CD14-positive monocyte (primary cell): ENCODE results near the gene SASH3. TPM values are rescaled to one million over a fixed set of nuclear protein-coding genes. Genes with fewer than 3 reads are reported as not detected.
"Not testable (repeated sequence)": the region's sequence is repeated elsewhere in the genome, so short reads cannot be mapped to it uniquely, and the experiment has no call there.

Experiments
- DNase-seq, 3 donors: peaks; one replicate each; pipeline ENCODE4 v3.0.0-alpha.2; 2011 to 2022
- H2AFZ ChIP-seq: 2 replicates; pipeline ENCODE4 v1.6.0; 2012; ENCODE audit warnings: mild to moderate bottlenecking, low read depth, low read length, inconsistent platforms; ENCODE audit not compliant: insufficient read depth, poor library complexity, severe bottlenecking
- H3K27ac ChIP-seq, 2 donors: 1 replicate in 1 of 2; 2 replicates in 1 of 2; pipeline ENCODE4 v1.5.1; 2012 to 2013; ENCODE audit warnings: low read length in 2 of 2, control low read depth in 1 of 2, inconsistent platforms in 1 of 2, low read depth in 1 of 2, mild to moderate bottlenecking in 1 of 2
- H3K27me3 ChIP-seq, 2 donors: one replicate each; pipeline versions ENCODE4 v1.6.0 to v1.6.1; 2011 to 2013; ENCODE audit warnings: low read length in 2 of 2; ENCODE audit not compliant: control insufficient read depth in 2 of 2, insufficient read depth in 2 of 2
- H3K36me3 ChIP-seq, 2 donors: replicated peaks in 1 of 2; 1 replicate in 1 of 2; 2 replicates in 1 of 2; pipeline versions ENCODE4 v1.5.1 to v1.6.1; 2012 to 2013; ENCODE audit warnings: low read length in 2 of 2, control low read depth in 1 of 2, inconsistent platforms in 1 of 2, mild to moderate bottlenecking in 1 of 2; ENCODE audit not compliant: insufficient read depth in 2 of 2, control insufficient read depth in 1 of 2
- H3K4me1 ChIP-seq, 2 donors: 1 replicate in 1 of 2; 2 replicates in 1 of 2; pipeline versions ENCODE4 v1.5.1 to v1.6.1; 2012 to 2013; ENCODE audit warnings: low read length in 2 of 2, control low read depth in 1 of 2, inconsistent platforms in 1 of 2, mild to moderate bottlenecking in 1 of 2, moderate library complexity in 1 of 2; ENCODE audit not compliant: insufficient read depth in 2 of 2, control insufficient read depth in 1 of 2
- H3K4me2 ChIP-seq: replicated peaks from 2 replicates; pipeline ENCODE3; 2012; ENCODE audit warnings: low read length, moderate library complexity, mild to moderate bottlenecking; ENCODE audit not compliant: poor library complexity, severe bottlenecking; ENCODE audit errors: extremely low read depth
- H3K4me3 ChIP-seq, 3 experiments: fragments of 200-600 bp in 1 of 3; sonication (generic) in 1 of 3; replicated peaks in 1 of 3; 1 replicate in 2 of 3; 2 replicates in 1 of 3; pipeline ENCODE4 v1.5.1; 2011 to 2013; ENCODE audit warnings: low read length in 3 of 3, mild to moderate bottlenecking in 3 of 3, control low read depth in 2 of 3, low read depth in 2 of 3, inconsistent platforms in 1 of 3, moderate library complexity in 1 of 3
- H3K79me2 ChIP-seq: 2 replicates; pipeline ENCODE4 v1.6.0; 2012; ENCODE audit warnings: mild to moderate bottlenecking, control low read depth, inconsistent platforms, low read length, moderate library complexity; ENCODE audit not compliant: insufficient read depth
- H3K9ac ChIP-seq: 2 replicates; pipeline ENCODE4 v1.6.0; 2017; ENCODE audit warnings: low read length, mild to moderate bottlenecking; ENCODE audit not compliant: insufficient read depth, poor library complexity, severe bottlenecking
- H3K9me3 ChIP-seq, 2 donors: replicated peaks in 1 of 2; 1 replicate in 1 of 2; 2 replicates in 1 of 2; pipeline versions ENCODE4 v1.5.1 to v1.6.1; 2012 to 2013; ENCODE audit warnings: low read length in 2 of 2, control low read depth in 1 of 2; ENCODE audit not compliant: control insufficient read depth in 1 of 2, insufficient read depth in 1 of 2
- H4K20me1 ChIP-seq: 2 replicates; pipeline ENCODE4 v1.6.0; 2012; ENCODE audit warnings: mild to moderate bottlenecking, low read length, control low read depth, moderate library complexity; ENCODE audit not compliant: insufficient read depth
- H3K27ac Mint-ChIP-seq, 7 donors: one replicate each; pipeline ENCODE4 v1.8.0; 2020; ENCODE audit warnings: mild to moderate bottlenecking in 7 of 7, mixed read lengths in 7 of 7, moderate library complexity in 6 of 7, inconsistent platforms in 2 of 7
- H3K27me3 Mint-ChIP-seq, 3 donors: one replicate each; pipeline ENCODE4 v1.8.0; 2021 to 2022; ENCODE audit warnings: low read depth in 3 of 3, mild to moderate bottlenecking in 3 of 3, mixed read lengths in 3 of 3, moderate library complexity in 3 of 3, inconsistent platforms in 1 of 3
- H3K36me3 Mint-ChIP-seq, 2 donors: one replicate each; pipeline ENCODE4 v1.8.0; 2020; ENCODE audit warnings: mixed read lengths in 2 of 2, inconsistent platforms in 1 of 2, mild to moderate bottlenecking in 1 of 2
- H3K4me1 Mint-ChIP-seq: one replicate; pipeline ENCODE4 v1.8.0; 2020; ENCODE audit warnings: mild to moderate bottlenecking, mixed read lengths
- H3K4me3 Mint-ChIP-seq, 2 donors: one replicate each; pipeline ENCODE4 v1.8.0; 2020; ENCODE audit warnings: mild to moderate bottlenecking in 2 of 2, mixed read lengths in 2 of 2, moderate library complexity in 1 of 2
- H3K9me3 Mint-ChIP-seq, 7 donors: one replicate each; pipeline ENCODE4 v1.8.0; 2020 to 2022; ENCODE audit warnings: mixed read lengths in 7 of 7, mild to moderate bottlenecking in 6 of 7, moderate library complexity in 6 of 7, inconsistent platforms in 2 of 7
- WGBS: methylation state at CpG from one replicate; pipeline ENCODE4 v1.1.5; 2013; ENCODE audit warnings: missing lambda C conversion rate; ENCODE audit not compliant: insufficient coverage; 5-methylcytosine and 5-hydroxymethylcytosine counted together
- intact Hi-C, 2 donors: fragments of 100-400 bp; cut with micrococcal nuclease; formaldehyde crosslinking; loops; one replicate each; pipeline versions ENCODE4 v1.15.0 to v1.15.1; 2023
- polyA plus RNA-seq, 3 donors: library from polyadenylated mRNA; depleted of rRNA in 1 of 3; unstranded in 2 of 3; stranded (reverse) in 1 of 3; fragments of 300-500 nt in 2 of 3; fragments of >200 nt in 1 of 3; fragmentation: Illumina TruSeq in 2 of 3; gene quantifications; 1 replicate in 2 of 3; 2 replicates in 1 of 3; pipeline ENCODE4 v1.2.3, GENCODE V29; 2012 to 2021
- TF ChIP-seq, protein P1 (sequence below): fragments of 200-600 bp; IDR thresholded peaks from one replicate; pipeline ENCODE4 v1.8.0; 2022; ENCODE audit warnings: antibody characterized with exemption, mild to moderate bottlenecking

Gene SASH3
- polyA plus RNA-seq, 3 donors: 127 to 272 (median 179) TPM

DNA sequence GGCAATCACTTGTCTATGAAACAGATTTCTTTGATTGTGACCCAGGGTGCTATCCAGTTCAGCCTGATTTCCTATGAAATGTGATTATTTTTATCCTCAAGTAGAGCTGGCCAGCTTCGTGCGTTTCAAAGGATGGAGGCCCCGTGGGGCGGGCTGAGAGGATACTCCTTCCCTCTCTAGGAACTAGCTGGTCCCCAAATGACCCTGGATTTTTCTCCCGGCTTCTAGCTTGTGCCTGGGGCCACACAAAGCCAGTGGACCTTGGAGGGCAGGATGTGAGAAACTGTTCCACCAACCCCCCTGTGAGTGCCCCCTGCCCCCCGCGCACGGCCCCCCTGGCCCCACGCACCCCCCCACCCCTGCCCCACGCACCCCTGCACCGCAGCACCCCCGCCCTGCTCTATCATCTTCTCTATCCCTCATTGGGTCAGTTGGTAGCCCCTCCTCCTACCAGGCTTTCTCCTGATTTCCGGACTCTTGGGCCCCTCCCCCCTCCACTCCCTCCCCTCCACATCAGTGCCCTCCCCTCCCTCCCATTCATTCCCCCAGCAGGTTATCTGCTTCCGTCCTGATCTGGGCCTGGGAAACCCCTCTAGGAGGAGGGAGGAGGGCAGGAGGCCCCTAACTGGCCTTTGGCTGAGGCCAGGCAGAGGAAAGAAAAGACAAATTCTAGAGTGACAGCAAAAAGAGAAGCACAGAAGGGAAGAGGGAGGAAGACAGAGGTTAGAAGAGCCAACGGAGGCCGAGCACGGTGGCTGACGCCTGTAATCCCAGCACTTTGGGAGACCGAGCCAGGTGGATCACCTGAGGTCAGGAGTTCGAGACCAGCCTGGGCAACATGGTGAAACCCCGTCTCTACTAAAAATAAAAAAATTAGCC, 37.6 kb upstream of the SASH3 start:
- H3K9me3 Mint-ChIP-seq: no peaks in the 10 kb centered on the region
- Histone ChIP-seq H3K4me3 (no peak overlapping the region), H3K27me3 (no peaks in the 10 kb centered on the region), H3K4me2 (no peak overlapping the region), H3K36me3 (no peaks in the 10 kb centered on the region), H3K4me1 (peaks cover 66 to 68% of the 10 kb centered on the region in 2 donors), H4K20me1 (no peaks in the 10 kb centered on the region), H3K9me3 (no peaks in the 10 kb centered on the region), H3K9ac (no peak overlapping the region), H3K79me2 (no peaks in the 10 kb centered on the region), H2AFZ (no peak overlapping the region), H3K27ac (peak overlapping the region in 1 of 2 donors; percentile 28)
- TF ChIP-seq, protein P1, sequence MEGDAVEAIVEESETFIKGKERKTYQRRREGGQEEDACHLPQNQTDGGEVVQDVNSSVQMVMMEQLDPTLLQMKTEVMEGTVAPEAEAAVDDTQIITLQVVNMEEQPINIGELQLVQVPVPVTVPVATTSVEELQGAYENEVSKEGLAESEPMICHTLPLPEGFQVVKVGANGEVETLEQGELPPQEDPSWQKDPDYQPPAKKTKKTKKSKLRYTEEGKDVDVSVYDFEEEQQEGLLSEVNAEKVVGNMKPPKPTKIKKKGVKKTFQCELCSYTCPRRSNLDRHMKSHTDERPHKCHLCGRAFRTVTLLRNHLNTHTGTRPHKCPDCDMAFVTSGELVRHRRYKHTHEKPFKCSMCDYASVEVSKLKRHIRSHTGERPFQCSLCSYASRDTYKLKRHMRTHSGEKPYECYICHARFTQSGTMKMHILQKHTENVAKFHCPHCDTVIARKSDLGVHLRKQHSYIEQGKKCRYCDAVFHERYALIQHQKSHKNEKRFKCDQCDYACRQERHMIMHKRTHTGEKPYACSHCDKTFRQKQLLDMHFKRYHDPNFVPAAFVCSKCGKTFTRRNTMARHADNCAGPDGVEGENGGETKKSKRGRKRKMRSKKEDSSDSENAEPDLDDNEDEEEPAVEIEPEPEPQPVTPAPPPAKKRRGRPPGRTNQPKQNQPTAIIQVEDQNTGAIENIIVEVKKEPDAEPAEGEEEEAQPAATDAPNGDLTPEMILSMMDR: no peak
- peaks cover 0 to 4% (median 0%) of the 10 kb centered on the region in 3 donors for H3K27me3 Mint-ChIP-seq
- peaks cover 78% of the 10 kb centered on the region for H3K4me1 Mint-ChIP-seq
- intact Hi-C loops: loop anchor here in 1 of 2 donors (2.0 kb wide), 1 partner anchor 15 kb away; no protein-coding TSS in a partner anchor
- H3K27ac Mint-ChIP-seq: peak overlapping the region; percentile 34 to 86 (median 77)
- H3K4me3 Mint-ChIP-seq: peak overlapping the region; percentile 37 to 41
- H3K36me3 Mint-ChIP-seq: no peaks in the 10 kb centered on the region
- DNase-seq: no peak
- WGBS: 0% methylated on average over 4 of the region's 21 CpGs

DNA sequence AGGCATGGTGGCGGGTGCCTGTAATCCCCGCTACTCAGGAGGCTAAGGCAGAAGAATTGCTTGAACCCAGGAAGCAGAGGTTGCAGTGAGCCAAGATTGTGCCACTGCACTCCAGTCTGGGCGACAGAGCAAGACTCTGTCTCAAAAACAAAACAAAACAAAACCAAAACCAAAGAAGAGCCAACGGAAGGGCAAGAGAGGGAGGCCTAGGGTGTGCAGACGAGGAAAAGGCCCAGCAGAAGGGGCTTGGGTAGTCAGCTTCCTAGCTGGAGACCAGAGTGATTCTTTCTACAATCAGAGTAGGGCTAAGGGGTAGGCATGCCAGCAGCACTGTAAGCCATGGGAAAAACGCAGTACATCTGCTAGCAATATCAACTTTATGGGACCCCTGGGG, 37.0 kb upstream of the SASH3 start:
- H3K9ac ChIP-seq, H3K79me2 ChIP-seq, DNase-seq, H4K20me1 ChIP-seq, H3K4me3 ChIP-seq, H3K9me3 ChIP-seq, H3K27me3 Mint-ChIP-seq, H3K36me3 Mint-ChIP-seq, H3K9me3 Mint-ChIP-seq, H3K4me2 ChIP-seq, H2AFZ ChIP-seq, H3K27me3 ChIP-seq, H3K36me3 ChIP-seq, intact Hi-C loops: not testable (repeated sequence)
- H3K27ac Mint-ChIP-seq: peak overlapping the region in 6 of 7 donors; percentile 34 to 86 (median 78)
- H3K4me1 Mint-ChIP-seq: peaks cover 79% of the 10 kb centered on the region
- H3K4me1 ChIP-seq: peaks cover 66 to 68% of the 10 kb centered on the region in 2 donors
- WGBS: no CpG with 5 or more reads among the region's 6 CpGs
- peak overlapping the region in 1 of 2 donors; percentile 28 for H3K27ac ChIP-seq
- H3K4me3 Mint-ChIP-seq: peak overlapping the region; percentile 37 to 41
